Upper lobe of left lung (tissue), 4 donors: ENCODE data around the gene TBC1D1.

Experiments
- CTCF ChIP-seq, 6 experiments: fragments of 450-650 bp in 4 of 6; fragments of 200-600 bp in 2 of 6; sonication (generic) in 2 of 6; IDR thresholded peaks; one replicate each; pipeline ENCODE4 v1.5.1; 2016 to 2019; ENCODE audit warnings: antibody characterized with exemption in 6 of 6
- EP300 ChIP-seq, 4 donors: sonication (generic); formaldehyde crosslinking; IDR thresholded peaks; one replicate each; pipeline ENCODE4 v1.5.1; 2017; ENCODE audit warnings: antibody characterized with exemption in 4 of 4, control low read depth in 2 of 4

GRCh38 chr4:37995299-37995821 lies 104.5 kb downstream of the TBC1D1 start:
- TF ChIP-seq CTCF (IDR thresholded peaks at IDR 0.05) (no peak), EP300 (IDR thresholded peaks at IDR 0.05) (no peak)
